ENCODE measurements around the gene BAIAP2L1.
A peak's percentile ranks its signal among the peaks of the same experiment; 100 is the strongest.

The BAIAP2L1 gene

GRCh38 chr7:98289333-98289875 lies 111.5 kb downstream of the BAIAP2L1 start:
- DNase-seq = no peak

- no peak for DNase-seq
Observed at GRCh38 chr7:98288064-98288823, 112.6 kb downstream of the BAIAP2L1 start.

DNA sequence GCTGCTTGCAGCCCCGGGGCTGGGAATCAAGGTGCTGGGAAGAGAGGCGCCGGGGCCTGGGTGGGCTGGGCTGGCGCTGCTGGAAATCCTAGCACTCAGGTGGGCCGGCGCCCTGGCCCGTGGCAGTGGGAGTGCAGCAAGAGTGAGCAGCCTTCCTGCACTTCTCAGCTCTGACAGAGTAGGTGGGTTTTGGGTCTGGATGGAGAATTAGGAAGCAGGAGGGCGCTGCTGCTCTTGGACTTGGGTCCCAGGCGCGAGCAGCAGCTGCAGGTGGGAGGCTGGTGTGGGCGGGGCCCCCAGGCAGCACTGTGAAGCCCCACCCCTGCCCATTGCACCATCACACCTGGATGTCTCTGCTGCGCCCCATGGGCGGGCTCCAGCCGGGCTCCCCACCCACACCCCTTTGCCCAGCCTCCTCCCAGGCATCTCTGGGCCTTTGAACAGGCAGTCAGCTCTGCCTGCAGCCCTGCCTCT lies 113.4 kb downstream of the BAIAP2L1 start:
- no peak for DNase-seq

DNA sequence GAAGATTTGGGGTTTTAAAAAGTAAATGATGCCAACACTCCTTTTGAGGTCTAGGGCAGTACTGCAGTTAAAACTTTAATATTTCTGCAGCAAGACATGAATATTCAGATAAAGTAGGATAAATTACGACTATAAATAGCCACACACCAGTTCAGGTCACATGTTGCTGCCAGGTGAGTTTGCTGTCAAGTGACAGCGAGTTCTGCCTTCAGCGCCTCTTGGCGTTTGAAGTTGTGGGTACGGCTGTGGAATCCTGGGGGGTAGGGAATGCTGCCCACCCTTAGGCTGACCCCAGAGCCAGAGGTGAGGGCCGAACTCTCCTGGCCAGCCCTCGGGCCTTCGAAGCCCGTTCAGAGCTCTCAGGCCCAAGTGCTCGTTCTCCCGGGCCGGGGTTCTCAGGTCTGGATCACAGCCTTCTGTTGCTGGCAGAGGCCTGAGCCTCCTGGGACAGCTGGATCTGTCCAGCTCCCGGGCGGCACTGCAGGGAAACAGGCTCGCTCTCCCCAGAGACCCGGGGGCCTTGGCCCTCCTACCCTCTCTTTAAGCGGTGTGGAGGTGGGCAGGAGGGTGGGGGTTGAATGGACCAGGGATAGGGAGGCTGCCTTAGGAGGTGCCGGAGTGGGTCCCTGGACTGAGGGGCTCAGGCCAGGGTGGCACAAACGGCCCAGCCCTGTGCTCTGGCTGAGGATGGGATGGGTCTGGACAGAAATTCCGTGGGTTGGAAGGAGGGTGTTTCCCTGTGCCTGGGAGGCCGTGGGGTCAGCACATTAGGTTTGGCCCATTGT lies 114.0 kb downstream of the BAIAP2L1 start:
- DNase-seq = no peak

- no peak for DNase-seq
Observed at GRCh38 chr7:98286093-98286539, 114.8 kb downstream of the BAIAP2L1 start.

DNA sequence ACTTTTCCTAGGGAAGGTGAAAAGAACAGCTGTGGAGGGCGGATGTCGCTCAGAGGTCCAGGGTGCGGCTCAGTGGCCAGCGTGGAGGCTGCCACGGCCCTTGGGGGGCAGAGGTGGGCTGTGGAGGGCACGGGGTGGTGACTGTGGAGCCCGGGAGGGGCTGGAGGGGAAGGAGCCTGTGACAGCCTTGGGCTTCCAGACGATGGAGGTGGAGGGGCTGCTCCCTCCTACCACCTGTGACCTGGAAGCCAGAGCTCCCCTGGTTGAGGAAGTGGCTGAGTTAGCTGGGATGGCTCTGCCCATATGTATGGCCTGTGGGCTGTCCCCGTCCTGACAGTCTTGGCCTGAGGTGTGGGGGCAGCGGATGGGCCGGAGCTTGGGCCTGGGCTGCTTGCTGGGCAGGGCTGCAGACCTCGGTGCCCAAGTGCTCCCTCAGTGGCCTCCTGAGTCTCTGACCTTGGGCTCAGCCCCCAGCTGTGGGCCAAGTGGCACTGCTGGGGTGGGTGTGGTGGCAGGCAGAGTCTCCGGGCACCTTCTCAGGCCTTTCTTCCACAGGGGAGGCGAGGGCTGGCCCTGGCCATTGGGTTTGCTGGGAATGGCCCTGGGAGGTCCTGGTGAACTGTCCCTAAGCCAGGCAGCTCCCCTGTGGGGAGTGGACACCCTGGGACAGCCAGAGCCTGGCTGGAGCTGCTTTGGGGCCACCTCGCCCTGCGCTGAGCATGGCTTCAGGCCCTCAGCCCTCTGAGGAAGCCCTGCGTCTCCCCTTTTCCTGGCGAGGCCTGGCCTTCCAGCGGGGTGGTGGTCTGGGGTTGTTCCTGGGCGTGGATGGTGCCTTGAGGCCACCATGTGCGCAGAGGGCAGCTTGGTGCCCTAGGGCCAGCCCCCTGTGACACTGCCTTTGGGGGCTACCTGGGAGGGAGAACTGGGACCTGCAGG lies 115.5 kb downstream of the BAIAP2L1 start:
- DNase-seq = no peak

GRCh38 chr7:98284335-98285036 lies 116.4 kb downstream of the BAIAP2L1 start:
- no peak for DNase-seq

DNA sequence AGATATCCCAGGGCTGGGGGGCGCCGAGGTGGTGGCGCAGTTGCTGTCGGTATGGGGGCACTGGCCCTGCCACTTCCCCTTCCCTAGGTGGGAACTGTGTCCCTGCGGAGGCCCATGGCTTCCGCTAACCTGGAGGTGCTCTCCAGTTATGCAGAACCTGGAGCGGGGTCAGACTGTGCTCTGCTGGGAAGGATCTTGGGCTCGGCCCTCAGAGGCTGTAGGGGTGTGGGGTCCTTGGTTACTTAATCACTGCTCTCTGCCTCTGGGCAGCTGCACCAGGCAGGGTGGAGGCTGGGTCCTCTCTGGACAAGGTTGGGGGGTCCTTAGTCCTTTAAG lies 117.0 kb downstream of the BAIAP2L1 start:
- DNase-seq = no peak

DNA sequence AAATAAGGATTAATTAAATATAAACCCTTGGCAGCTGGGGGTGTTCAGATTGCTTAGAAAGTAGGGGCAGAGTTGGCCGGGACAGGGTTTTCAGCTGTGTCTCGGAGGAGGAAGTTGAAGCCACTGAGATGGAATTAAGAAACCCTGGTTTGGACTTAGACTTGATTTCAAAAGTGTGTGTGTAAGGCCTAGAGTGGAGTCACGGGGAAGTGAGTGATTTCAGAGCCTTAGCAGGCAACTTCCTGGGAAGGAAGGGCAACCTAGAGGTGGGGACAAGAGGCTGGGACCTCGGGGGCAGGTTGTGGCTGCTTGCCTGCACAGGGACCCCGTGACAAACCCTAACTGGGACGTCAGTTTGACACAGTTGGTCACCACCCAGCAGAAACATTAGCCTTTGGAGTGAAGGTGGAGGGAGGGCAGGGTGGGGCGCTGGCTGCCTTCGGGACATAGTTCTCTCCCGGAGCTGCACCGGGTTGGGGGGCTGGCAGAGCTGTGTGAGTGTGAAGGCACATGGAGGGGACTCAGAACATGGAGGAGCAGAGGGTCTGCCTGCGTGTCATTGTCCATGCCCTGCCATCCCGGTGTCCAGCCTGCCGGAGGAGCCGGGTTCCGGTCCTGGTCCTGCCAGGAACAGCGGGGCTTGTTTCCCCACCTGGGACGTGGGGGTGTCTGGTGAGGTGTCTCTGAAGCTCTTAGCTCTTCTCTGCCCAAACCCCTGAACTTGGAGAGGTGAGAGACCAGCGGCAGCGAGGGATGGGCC lies 117.6 kb downstream of the BAIAP2L1 start:
- DNase-seq = no peak

- no peak for DNase-seq
Observed at GRCh38 chr7:98282703-98283102, 118.2 kb downstream of the BAIAP2L1 start.

DNA sequence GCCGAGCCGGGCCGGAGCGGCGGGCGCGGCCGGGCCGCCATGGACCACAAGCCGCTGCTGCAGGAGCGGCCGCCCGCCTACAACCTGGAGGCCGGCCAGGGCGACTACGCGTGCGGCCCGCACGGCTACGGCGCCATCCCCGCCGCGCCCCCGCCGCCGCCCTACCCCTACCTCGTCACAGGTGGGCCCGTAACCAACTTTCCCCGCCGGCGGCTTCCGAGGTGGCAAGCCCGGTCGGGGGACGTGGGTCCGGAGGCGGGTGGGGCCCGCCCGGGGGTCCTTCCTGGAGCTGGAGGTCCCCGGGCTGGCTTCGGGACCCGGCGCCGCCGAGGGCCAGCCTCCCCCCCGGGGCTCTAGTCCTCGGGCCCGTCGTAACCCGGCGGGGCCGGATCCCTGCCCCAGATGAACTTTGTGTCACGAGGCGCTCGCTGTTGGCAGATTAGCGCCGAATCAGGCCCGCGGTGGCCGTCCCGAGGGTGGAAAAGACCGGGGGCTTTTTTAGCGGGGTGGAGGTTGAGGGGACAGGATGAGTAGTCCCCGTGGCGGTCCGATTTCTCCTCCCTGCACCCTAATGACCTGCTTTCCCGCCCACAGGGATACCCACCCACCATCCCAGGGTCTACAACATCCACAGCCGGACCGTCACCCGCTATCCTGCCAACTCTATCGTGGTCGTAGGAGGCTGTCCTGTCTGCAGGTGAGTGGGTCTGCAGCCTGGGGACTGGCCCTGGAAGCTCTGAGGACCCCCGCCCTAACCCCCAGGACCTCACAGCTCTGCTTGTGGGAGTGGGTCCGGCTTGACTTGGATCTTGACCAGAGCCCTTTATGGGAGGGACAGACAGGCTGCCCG lies 118.9 kb downstream of the BAIAP2L1 start:
- peak; percentile 45 for DNase-seq

GRCh38 chr7:98280791-98281756 lies 119.8 kb downstream of the BAIAP2L1 start, which contains the start of gene BRI3:
Gene BRI3 (plus strand): TSS chr7:98281686. CDS start chr7:98281796, 110 bp downstream.
- DNase-seq = peak; percentile 98

DNA sequence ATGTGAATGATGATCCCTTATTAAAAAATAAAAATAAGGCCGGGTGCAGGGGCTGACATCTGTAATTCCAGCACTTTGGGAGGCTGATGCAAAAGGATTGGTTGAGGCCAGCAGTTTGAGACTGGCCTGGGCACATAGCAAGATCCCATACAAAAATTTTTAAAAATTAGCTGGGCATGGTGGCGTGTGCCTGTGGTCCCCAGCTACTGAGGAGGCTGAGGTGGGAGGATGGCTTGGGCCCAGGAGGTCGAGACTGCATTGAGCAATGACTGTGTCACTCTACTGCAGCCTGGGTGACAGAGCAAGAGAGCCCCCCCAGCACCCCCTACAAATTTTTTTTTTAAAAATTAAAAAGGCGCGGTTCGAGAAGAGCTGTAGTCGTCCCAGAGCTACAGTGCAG lies 120.6 kb downstream of the BAIAP2L1 start:
- no peak for DNase-seq

DNA sequence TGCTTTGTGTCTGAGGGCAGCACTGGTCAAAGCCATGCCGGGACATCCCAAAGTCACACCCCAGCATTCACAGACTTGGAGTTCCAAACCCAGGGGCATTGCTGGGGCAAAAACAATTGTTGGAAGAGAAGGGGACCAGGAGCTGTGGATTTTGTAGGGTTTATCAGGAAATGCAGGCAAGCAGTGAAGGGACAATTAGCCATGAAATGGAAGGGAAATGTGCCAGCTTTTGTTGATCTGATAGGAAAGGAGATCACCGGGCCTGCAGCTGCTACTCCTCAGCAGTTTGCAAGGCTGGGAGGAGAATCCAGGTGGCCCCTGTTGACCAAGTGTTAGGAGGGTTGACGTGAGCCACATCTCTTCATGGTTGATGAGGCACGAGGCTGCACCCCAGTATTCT lies 122.0 kb downstream of the BAIAP2L1 start:
- no peak for DNase-seq

- no peak for DNase-seq
Observed at GRCh38 chr7:98278408-98278807, 122.5 kb downstream of the BAIAP2L1 start.

- DNase-seq = no peak
Observed at GRCh38 chr7:98276241-98276761, 124.6 kb downstream of the BAIAP2L1 start.

DNA sequence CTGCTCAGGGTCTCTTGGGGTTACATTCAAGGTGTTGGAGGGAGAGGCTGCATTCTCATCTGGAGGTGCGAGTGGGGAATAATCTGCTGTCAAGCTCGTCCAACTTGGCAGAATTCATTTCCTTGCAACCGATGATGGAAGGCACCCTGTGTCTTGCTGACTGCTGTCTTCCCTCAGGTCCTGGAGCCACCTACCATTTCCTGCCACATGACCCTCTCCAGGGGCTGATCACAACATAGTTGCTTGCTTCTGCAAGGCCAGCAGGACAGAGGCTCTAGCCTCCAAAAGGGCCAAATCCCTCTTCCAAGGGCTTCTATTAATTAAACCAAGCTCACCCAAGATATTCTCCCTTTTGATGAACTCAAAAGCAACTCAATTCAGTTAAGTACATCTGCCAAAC lies 133.6 kb downstream of the BAIAP2L1 start:
- DNase-seq = no peak

- DNase-seq = no peak
Observed at GRCh38 chr7:98266840-98267239, 134.1 kb downstream of the BAIAP2L1 start.

DNA sequence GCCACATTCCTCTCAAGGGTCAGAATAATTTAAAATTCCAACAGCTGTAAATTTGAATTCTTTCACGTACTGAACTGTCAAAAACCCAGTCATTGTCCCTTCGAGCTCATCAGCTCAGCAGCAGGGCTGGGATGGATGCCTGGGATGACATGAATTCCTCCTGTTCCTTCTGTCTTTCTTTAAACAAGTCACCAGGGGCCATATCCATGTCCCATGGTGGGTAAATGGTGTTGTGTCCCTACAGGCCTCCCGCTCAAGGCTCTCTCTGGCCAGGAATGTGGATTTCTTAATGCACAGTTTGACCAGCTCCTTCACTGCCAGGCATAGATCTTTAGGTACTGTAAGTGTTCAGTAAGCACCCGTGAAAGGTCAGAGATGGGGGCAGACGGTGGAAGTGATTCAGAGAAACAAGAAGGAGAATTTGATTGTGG lies 135.0 kb downstream of the BAIAP2L1 start:
- no peak for DNase-seq

Measured in stimulated activated CD4-positive, alpha-beta T cell treated with anti-CD3 and anti-CD28 coated beads, Interleukin-12 subunit alpha, Interleukin-12 subunit beta, amount 100 ng/mL, for 4 hours (primary cell).